K562 (cell line): ENCODE results near the gene PNPO. TPM values are rescaled to one million over a fixed set of nuclear protein-coding genes. Genes with fewer than 3 reads are reported as not detected.

ENCODE experiments used
- CBFA2T3 ChIP-seq: fragments of 450-650 bp; IDR thresholded peaks from 2 replicates; pipeline ENCODE4 v1.6.1; 2017
- ETV5 ChIP-seq: sonication (generic); formaldehyde crosslinking; IDR thresholded peaks from 2 replicates; pipeline ENCODE4 v1.4.0; 2020; ENCODE audit warnings: low read depth, mild to moderate bottlenecking, missing genetic modification reagents
- FOXA1 ChIP-seq: fragments of 450-650 bp; IDR thresholded peaks from 2 replicates; pipeline ENCODE4 v1.6.1; 2016; ENCODE audit warnings: mild to moderate bottlenecking, borderline replicate concordance
- JUND ChIP-seq, 2 experiments: IDR thresholded peaks; 2 replicates in 1 of 2; 3 replicates in 1 of 2; pipeline ENCODE4 v1.6.1; 2011; ENCODE audit warnings: borderline replicate concordance in 2 of 2, low read depth in 2 of 2, low read length in 2 of 2, improper control_type of control experiment in 1 of 2, missing biosample characterization in 1 of 2, missing genetic modification characterization in 1 of 2, missing genetic modification reagents in 1 of 2
- NCOR1 ChIP-seq: fragments of 450-650 bp; IDR thresholded peaks from 2 replicates; pipeline ENCODE4 v1.6.1; 2016; ENCODE audit warnings: mild to moderate bottlenecking, moderate library complexity
- NFIC ChIP-seq: fragments of 450-650 bp; IDR thresholded peaks from 2 replicates; pipeline ENCODE4 v1.6.1; 2017; ENCODE audit warnings: mild to moderate bottlenecking, inconsistent platforms
- SMAD4 ChIP-seq: fragments of 250-450 bp; sonication (Bioruptor Pico); conservative IDR thresholded peaks from 2 replicates; pipeline ENCODE4 v1.8.0; 2021; ENCODE audit warnings: inconsistent platforms, mild to moderate bottlenecking, moderate library complexity
- polyA plus RNA-seq, 8 experiments: library from polyadenylated mRNA; depleted of rRNA in 4 of 8; stranded (reverse) in 5 of 8; unstranded in 3 of 8; fragments of >200 nt; fragmentation: Nextera tagmentation in 2 of 8; fragmentation: Illumina TruSeq in 1 of 8; extraction: Ambion mirVana in 2 of 8; extraction: Trizol in 1 of 8; gene quantifications; 2 replicates each; pipeline versions ENCODE4 v1.2.1 to v1.2.3, GENCODE V29; 2011 to 2014; ENCODE audit warnings: inconsistent platforms in 1 of 8, missing spikeins in 1 of 8
- total RNA-seq, 7 experiments: library from RNA; depleted of rRNA in 6 of 7; stranded (reverse); fragments of >200 nt in 6 of 7; fragmentation: Illumina TruSeq in 2 of 7; extraction: Trizol in 2 of 7; gene quantifications; 2 replicates each; pipeline versions ENCODE4 v1.2.1 to v1.2.3, GENCODE V29; 2011 to 2021; ENCODE audit warnings: low replicate concordance in 1 of 7
- TF ChIP-seq, protein P1 (sequence below): sonication (generic); formaldehyde crosslinking; IDR thresholded peaks from 2 replicates; pipeline ENCODE4 v1.8.1; 2023; ENCODE audit warnings: mild to moderate bottlenecking, missing genetic modification reagents

PNPO gene
- total and polyA plus RNA-seq, 9 of the 15 experiments (the other 6 are each of a cell fraction or from before 2014, with no cell fraction given) = 16.6 to 39.0 (median 27.4) TPM

DNA sequence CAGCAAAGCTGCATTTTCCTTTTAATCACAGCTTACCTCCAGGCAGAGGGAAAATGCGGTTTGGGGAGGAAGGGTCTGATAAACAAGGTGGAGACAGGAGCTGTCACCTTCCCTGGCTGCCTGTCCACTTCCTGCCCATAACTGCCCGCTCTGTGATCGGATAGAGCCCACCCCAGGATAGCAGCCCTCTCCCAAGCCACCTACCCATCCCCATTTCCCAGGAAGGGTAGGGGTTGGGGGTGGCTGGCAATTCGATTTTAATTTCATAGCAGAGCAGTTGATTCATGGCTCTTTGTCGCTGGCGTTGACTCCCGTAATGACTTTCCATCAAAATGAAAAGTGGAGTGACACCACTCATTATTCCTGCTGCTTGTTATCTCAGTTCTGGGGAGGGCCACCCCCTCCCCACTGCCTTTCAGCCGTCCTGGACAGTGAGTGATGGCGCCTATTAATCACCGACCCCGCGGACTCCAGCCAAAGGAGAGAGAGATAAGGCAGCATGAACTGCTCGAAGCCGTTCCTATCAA lies 40.8 kb downstream of the PNPO start (continued):
- TF ChIP-seq NCOR1 (peak; percentile 36; the same call in 1 of the 2 replicates), FOXA1 (no peak), NFIC (peak; percentile 54), SMAD4 (CRISPR knock-in tag) (peak; percentile 36; the same call in 1 of the 2 replicates), ETV5 (CRISPR knock-in tag) (peak; percentile 84; the same call in 1 of the 2 replicates), JUND (IDR thresholded peaks at IDR 0.05; ENCODE audit: borderline replicate concordance, low read depth, low read length) (peak; percentile 48), JUND (tag; IDR thresholded peaks at IDR 0.05; ENCODE audit: borderline replicate concordance, low read depth, low read length) (peak; percentile 49; the same call in 1 of the 3 replicates), CBFA2T3 (peak; percentile 64)
- TF ChIP-seq, protein P1, sequence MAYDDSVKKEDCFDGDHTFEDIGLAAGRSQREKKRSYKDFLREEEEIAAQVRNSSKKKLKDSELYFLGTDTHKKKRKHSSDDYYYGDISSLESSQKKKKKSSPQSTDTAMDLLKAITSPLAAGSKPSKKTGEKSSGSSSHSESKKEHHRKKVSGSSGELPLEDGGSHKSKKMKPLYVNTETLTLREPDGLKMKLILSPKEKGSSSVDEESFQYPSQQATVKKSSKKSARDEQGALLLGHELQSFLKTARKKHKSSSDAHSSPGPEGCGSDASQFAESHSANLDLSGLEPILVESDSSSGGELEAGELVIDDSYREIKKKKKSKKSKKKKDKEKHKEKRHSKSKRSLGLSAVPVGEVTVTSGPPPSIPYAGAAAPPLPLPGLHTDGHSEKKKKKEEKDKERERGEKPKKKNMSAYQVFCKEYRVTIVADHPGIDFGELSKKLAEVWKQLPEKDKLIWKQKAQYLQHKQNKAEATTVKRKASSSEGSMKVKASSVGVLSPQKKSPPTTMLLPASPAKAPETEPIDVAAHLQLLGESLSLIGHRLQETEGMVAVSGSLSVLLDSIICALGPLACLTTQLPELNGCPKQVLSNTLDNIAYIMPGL (CRISPR knock-in tag) = no peak
